ENCODE results near the gene ARHGAP23. TPM values are rescaled to one million over a fixed set of nuclear protein-coding genes. Genes with fewer than 3 reads are reported as not detected.
"Not testable (repeated sequence)": the region's sequence is repeated elsewhere in the genome, so short reads cannot be mapped to it uniquely, and the experiment has no call there.

ARHGAP23 gene
- total RNA-seq, 5 donors from 2014 or later (not counting 1 experiment from before 2014, with no cell fraction given) = 0.40 to 1.2 (median 0.61) TPM

- Histone ChIP-seq H3K27me3 (replicated peaks in 1 of 2; ENCODE audit: control insufficient read depth in 2 of 2, extremely low read depth in 1 of 2, insufficient read depth in 2 of 2, low read length in 1 of 2) (peaks cover 0 to 13% of the 10 kb centered on the region in 2 experiments), H3K4me1 (ENCODE audit: control insufficient read depth in 1 of 2, extremely low read depth in 1 of 2, insufficient read depth in 2 of 2, low read length in 2 of 2) (no peaks in the 10 kb centered on the region), H3K4me3 (ENCODE audit: control insufficient read depth in 1 of 2, extremely low read depth in 1 of 2, low read length in 1 of 2) (no peak overlapping the region), H3K36me3 (ENCODE audit: control insufficient read depth in 2 of 2, extremely low read depth in 1 of 2, insufficient read depth in 1 of 2, low read length in 1 of 2) (no peaks in the 10 kb centered on the region), H3K27ac (ENCODE audit: low read length) (no peak overlapping the region), H3K9me3 (no peaks in the 10 kb centered on the region)
- no peaks in the 10 kb centered on the region for H3K9me3 Mint-ChIP-seq
- CTCF ChIA-PET = no interaction called here
- POLR2A ChIA-PET = no interaction called here
- H3K36me3 Mint-ChIP-seq = no peaks in the 10 kb centered on the region
- 89% methylated on average over 17 of the region's 28 CpGs for WGBS (ENCODE audit: insufficient coverage)
- no peaks in the 10 kb centered on the region for H3K4me1 Mint-ChIP-seq
- no peak for ATAC-seq (replicated peaks in 1 of 4)
- no peak for DNase-seq
- peaks cover 0 to 11% of the 10 kb centered on the region in 2 donors for H3K27me3 Mint-ChIP-seq
- no peak overlapping the region for H3K27ac Mint-ChIP-seq
- H3K4me3 Mint-ChIP-seq = no peak overlapping the region
These were observed 36.6 kb downstream of the ARHGAP23 start for GRCh38 chr17:38464723-38465390.

GRCh38 chr17:38465391-38466345 lies 37.4 kb downstream of the ARHGAP23 start:
- H3K36me3 Mint-ChIP-seq = no peaks in the 10 kb centered on the region
- no peaks in the 10 kb centered on the region for H3K9me3 Mint-ChIP-seq
- Histone ChIP-seq H3K4me3 (ENCODE audit: control insufficient read depth in 1 of 2, extremely low read depth in 1 of 2, low read length in 1 of 2) (no peak overlapping the region), H3K27me3 (replicated peaks in 1 of 2; ENCODE audit: control insufficient read depth in 2 of 2, extremely low read depth in 1 of 2, insufficient read depth in 2 of 2, low read length in 1 of 2) (peaks cover 0 to 13% of the 10 kb centered on the region in 2 experiments), H3K9me3 (no peaks in the 10 kb centered on the region), H3K4me1 (ENCODE audit: control insufficient read depth in 1 of 2, extremely low read depth in 1 of 2, insufficient read depth in 2 of 2, low read length in 2 of 2) (no peaks in the 10 kb centered on the region), H3K36me3 (ENCODE audit: control insufficient read depth in 2 of 2, extremely low read depth in 1 of 2, insufficient read depth in 1 of 2, low read length in 1 of 2) (no peaks in the 10 kb centered on the region), H3K27ac (ENCODE audit: low read length) (no peak overlapping the region)
- CTCF ChIA-PET = no interaction called here
- ATAC-seq (replicated peaks in 1 of 4) (no peak), DNase-seq (no peak)
- peaks cover 0 to 13% of the 10 kb centered on the region in 2 donors for H3K27me3 Mint-ChIP-seq
- POLR2A ChIA-PET = no interaction called here
- 90% methylated on average over 19 of the region's 23 CpGs for WGBS (ENCODE audit: insufficient coverage)
- no peaks in the 10 kb centered on the region for H3K4me1 Mint-ChIP-seq
- H3K4me3 Mint-ChIP-seq = no peak overlapping the region
- H3K27ac Mint-ChIP-seq = no peak overlapping the region

- no peak for ATAC-seq (replicated peaks in 1 of 4)
- H3K27ac Mint-ChIP-seq = no peak overlapping the region
- CTCF ChIA-PET = no interaction called here
- no peak for DNase-seq
- no peaks in the 10 kb centered on the region for H3K9me3 ChIP-seq
- H3K4me1 ChIP-seq (ENCODE audit: control insufficient read depth in 1 of 2, extremely low read depth in 1 of 2, insufficient read depth in 2 of 2, low read length in 2 of 2) = no peaks in the 10 kb centered on the region
- peaks cover 0 to 11% of the 10 kb centered on the region in 2 experiments for H3K27me3 ChIP-seq (replicated peaks in 1 of 2; ENCODE audit: control insufficient read depth in 2 of 2, extremely low read depth in 1 of 2, insufficient read depth in 2 of 2, low read length in 1 of 2)
- POLR2A ChIA-PET = no interaction called here
- no peak overlapping the region for H3K27ac ChIP-seq (ENCODE audit: low read length)
- H3K4me1 Mint-ChIP-seq = no peaks in the 10 kb centered on the region
- H3K27me3 Mint-ChIP-seq = peaks cover 0 to 13% of the 10 kb centered on the region in 2 donors
- no peak overlapping the region for H3K4me3 ChIP-seq (ENCODE audit: control insufficient read depth in 1 of 2, extremely low read depth in 1 of 2, low read length in 1 of 2)
- WGBS (ENCODE audit: insufficient coverage) = 91% methylated on average over 46 of the region's 57 CpGs
- H3K36me3 Mint-ChIP-seq = no peaks in the 10 kb centered on the region
- no peak overlapping the region for H3K4me3 Mint-ChIP-seq
- no peaks in the 10 kb centered on the region for H3K36me3 ChIP-seq (ENCODE audit: control insufficient read depth in 2 of 2, extremely low read depth in 1 of 2, insufficient read depth in 1 of 2, low read length in 1 of 2)
- H3K9me3 Mint-ChIP-seq = no peaks in the 10 kb centered on the region
These were observed 38.4 kb downstream of the ARHGAP23 start for GRCh38 chr17:38466346-38467315.

- no peaks in the 10 kb centered on the region for H3K36me3 ChIP-seq (ENCODE audit: control insufficient read depth in 2 of 2, extremely low read depth in 1 of 2, insufficient read depth in 1 of 2, low read length in 1 of 2)
- peaks cover 0 to 11% of the 10 kb centered on the region in 2 experiments for H3K27me3 ChIP-seq (replicated peaks in 1 of 2; ENCODE audit: control insufficient read depth in 2 of 2, extremely low read depth in 1 of 2, insufficient read depth in 2 of 2, low read length in 1 of 2)
- POLR2A ChIA-PET = no interaction called here
- no peak for DNase-seq
- no peaks in the 10 kb centered on the region for H3K9me3 ChIP-seq
- Mint-ChIP-seq H3K4me1 (no peaks in the 10 kb centered on the region), H3K36me3 (no peaks in the 10 kb centered on the region), H3K27me3 (peaks cover 0 to 13% of the 10 kb centered on the region in 2 donors), H3K9me3 (no peaks in the 10 kb centered on the region), H3K27ac (no peak overlapping the region), H3K4me3 (no peak overlapping the region)
- ATAC-seq (replicated peaks in 1 of 4) = no peak
- no peak overlapping the region for H3K4me3 ChIP-seq (ENCODE audit: control insufficient read depth in 1 of 2, extremely low read depth in 1 of 2, low read length in 1 of 2)
- 0% methylated on average over 1 of the region's 1 CpG for WGBS (ENCODE audit: insufficient coverage)
- CTCF ChIA-PET = no interaction called here
- no peaks in the 10 kb centered on the region for H3K4me1 ChIP-seq (ENCODE audit: control insufficient read depth in 1 of 2, extremely low read depth in 1 of 2, insufficient read depth in 2 of 2, low read length in 2 of 2)
- H3K27ac ChIP-seq (ENCODE audit: low read length) = no peak overlapping the region
These were observed 39.2 kb downstream of the ARHGAP23 start for GRCh38 chr17:38467491-38467890.

GRCh38 chr17:38469875-38470274 lies 41.6 kb downstream of the ARHGAP23 start:
- no peak for DNase-seq
- H3K36me3 ChIP-seq (ENCODE audit: control insufficient read depth in 2 of 2, extremely low read depth in 1 of 2, insufficient read depth in 1 of 2, low read length in 1 of 2) = no peaks in the 10 kb centered on the region
- H3K27ac ChIP-seq (ENCODE audit: low read length) = no peak overlapping the region
- Mint-ChIP-seq H3K9me3 (no peaks in the 10 kb centered on the region), H3K4me3 (no peak overlapping the region), H3K27ac (no peak overlapping the region), H3K27me3 (peaks cover 0 to 5% of the 10 kb centered on the region in 2 donors), H3K4me1 (no peaks in the 10 kb centered on the region), H3K36me3 (no peaks in the 10 kb centered on the region)
- POLR2A ChIA-PET = no interaction called here
- CTCF ChIA-PET = no interaction called here
- H3K4me3 ChIP-seq (ENCODE audit: control insufficient read depth in 1 of 2, extremely low read depth in 1 of 2, low read length in 1 of 2) = no peak overlapping the region
- H3K9me3 ChIP-seq = no peaks in the 10 kb centered on the region
- H3K4me1 ChIP-seq (ENCODE audit: control insufficient read depth in 1 of 2, extremely low read depth in 1 of 2, insufficient read depth in 2 of 2, low read length in 2 of 2) = no peaks in the 10 kb centered on the region
- peaks cover 0 to 4% of the 10 kb centered on the region in 2 experiments for H3K27me3 ChIP-seq (replicated peaks in 1 of 2; ENCODE audit: control insufficient read depth in 2 of 2, extremely low read depth in 1 of 2, insufficient read depth in 2 of 2, low read length in 1 of 2)
- WGBS (ENCODE audit: insufficient coverage) = 81% methylated on average over 12 of the region's 20 CpGs
- no peak for ATAC-seq (replicated peaks in 1 of 4)

- H3K36me3 Mint-ChIP-seq; DNase-seq; H3K27me3 ChIP-seq (replicated peaks in 1 of 2; ENCODE audit: control insufficient read depth in 2 of 2, extremely low read depth in 1 of 2, insufficient read depth in 2 of 2, low read length in 1 of 2); H3K4me1 Mint-ChIP-seq; H3K36me3 ChIP-seq (ENCODE audit: control insufficient read depth in 2 of 2, extremely low read depth in 1 of 2, insufficient read depth in 1 of 2, low read length in 1 of 2); H3K9me3 ChIP-seq; CTCF ChIA-PET; POLR2A ChIA-PET; H3K4me3 Mint-ChIP-seq; H3K27ac ChIP-seq (ENCODE audit: low read length); H3K4me3 ChIP-seq (ENCODE audit: control insufficient read depth in 1 of 2, extremely low read depth in 1 of 2, low read length in 1 of 2); ATAC-seq (replicated peaks in 1 of 4); H3K27ac Mint-ChIP-seq; H3K27me3 Mint-ChIP-seq; H3K9me3 Mint-ChIP-seq; H3K4me1 ChIP-seq (ENCODE audit: control insufficient read depth in 1 of 2, extremely low read depth in 1 of 2, insufficient read depth in 2 of 2, low read length in 2 of 2): not testable (repeated sequence)
- 90% methylated on average over 2 of the region's 8 CpGs for WGBS (ENCODE audit: insufficient coverage)
These were observed 43.0 kb downstream of the ARHGAP23 start for GRCh38 chr17:38471253-38471652.

Data from T-cell (primary cell).